AG08395 (cell line): ENCODE data around the gene ANKRD55.
A peak's percentile ranks its signal among the peaks of the same experiment; 100 is the strongest.
"Not testable (repeated sequence)": the region's sequence is repeated elsewhere in the genome, so short reads cannot be mapped to it uniquely, and the experiment has no call there.

Experiments
- DNase-seq: peaks from one replicate; pipeline ENCODE4 v3.0.0; 2012; ENCODE audit warnings: mixed read lengths, low spot score

The ANKRD55 gene

DNA sequence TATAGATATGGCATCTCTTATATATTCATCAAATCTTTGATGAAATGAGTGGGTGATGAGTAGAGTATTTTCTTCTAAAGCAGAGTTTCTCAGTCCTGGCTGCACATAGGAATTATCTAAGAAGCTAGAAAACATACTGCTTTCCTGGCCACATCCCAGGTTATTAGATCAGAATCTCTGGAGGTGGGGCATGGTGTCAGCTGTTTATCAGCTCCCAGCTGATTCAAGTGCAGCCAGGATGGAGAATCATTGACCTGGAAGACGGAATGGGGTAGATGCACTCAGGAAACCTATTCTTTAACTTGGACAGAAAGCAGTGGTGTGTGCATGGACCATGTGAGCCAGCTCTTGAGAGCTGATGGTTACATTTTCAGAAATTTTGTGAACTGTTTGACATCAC lies 130.2 kb downstream of the ANKRD55 start:
- DNase-seq: no peak

DNA sequence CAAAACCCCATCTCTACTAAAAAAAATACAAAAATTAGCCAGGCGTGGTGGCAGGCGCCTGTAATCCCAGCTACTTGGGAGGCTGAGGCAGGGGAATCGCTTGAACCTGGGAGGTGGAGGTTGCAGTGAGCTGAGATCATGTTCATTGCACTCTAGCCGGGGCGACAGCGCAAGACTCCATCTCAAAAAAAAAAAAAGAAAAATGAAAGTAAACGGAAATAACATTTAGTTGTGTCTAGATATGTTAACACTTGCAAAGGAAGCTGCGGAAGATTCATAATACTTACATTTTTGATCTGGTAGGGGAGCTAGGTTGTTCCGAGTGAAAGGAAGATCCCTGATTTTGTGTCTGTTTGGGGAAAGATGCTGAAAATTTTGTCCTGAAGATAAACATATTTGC lies 130.9 kb downstream of the ANKRD55 start:
- not testable (repeated sequence) for DNase-seq

DNA sequence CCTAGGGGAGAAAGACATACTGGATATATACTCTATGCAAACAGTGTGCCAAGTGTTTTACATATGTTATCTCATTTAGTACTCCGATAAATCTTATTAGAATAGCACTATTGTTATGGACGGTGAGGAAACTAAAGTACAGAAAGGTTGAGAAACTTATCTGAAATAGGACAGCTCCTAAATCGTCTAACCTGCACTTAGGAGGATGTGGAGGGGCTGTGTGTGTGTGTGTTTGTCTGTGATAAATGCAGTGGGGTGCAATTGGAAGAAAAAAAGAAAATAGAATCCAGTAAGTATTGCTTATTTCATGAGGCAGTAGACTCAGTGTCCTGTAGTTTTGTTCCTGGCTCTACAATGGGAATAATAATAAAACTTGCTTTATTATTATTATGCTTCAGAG lies 131.9 kb downstream of the ANKRD55 start:
- no peak for DNase-seq

DNA sequence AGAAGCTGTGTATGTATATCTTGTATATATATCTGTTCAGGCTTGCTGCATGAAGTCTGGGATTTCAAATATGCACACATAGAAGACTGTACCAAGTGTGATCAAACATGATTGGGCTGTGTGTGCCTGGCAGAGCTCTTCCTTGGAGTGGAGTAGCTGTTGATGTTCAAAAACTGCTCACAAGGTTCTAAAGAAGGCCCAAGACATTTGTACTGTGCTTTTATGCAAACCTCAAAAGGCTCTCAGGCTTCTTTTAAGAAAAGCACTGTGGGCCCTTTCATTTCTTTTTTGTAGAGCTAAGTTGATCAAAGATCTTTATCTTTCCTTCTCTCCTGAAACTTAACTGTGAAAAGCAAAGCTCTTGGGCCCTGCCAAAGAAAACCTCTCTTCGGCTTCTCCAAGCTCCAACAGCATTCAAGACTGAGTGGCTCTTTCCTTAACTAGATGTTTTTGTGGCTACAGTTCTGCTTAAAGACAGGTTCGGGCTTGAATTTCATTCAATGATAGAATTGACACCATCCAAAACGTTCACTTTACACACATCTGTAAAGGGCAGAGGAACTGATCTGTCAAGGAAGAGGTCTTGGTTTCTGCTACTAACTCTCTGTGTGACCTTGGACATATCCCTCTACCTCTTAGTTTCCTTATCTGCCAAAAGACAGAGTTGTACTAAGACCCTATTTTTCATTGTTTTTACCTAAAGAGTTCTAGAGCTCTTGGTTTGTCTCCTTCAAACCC lies 132.5 kb downstream of the ANKRD55 start:
- no peak for DNase-seq

DNA sequence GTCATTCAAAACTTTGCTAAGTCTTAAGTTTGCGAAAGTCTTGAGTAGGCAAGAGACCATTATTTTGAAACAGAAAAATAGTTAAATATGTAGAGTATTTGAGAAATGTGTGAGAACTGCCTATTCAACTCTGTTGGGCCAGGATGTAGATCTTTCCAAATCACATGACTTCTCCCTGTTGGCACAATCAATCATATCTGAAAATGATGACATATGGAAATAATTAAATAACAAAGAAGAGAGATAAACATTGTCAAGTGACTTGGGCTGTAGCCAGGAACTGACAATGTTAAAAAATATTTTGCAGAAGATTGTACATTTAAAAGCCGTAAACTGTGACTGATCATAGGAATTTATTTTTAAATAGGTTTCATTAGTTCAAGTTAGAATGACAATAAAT lies 133.8 kb downstream of the ANKRD55 start:
- DNase-seq: peak; percentile 74

DNA sequence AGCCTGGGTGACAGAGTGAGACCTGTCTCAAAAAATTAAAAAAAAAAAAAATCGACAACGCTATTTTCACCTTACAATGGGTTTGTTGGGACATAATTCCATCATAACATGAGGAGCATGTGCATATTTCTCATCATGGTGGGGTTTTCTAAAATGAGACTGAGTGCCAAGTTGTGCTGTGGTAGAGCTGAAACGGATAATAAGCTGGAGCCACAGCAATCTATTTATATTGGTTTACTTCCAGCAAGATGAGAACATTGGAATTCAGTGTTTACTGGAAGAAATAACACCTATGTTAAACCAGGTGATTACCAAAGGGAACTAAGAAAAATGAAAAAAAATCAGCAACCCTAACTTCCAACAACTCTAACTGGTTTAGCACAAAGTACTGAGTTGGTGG lies 136.1 kb downstream of the ANKRD55 start:
- no peak for DNase-seq

DNA sequence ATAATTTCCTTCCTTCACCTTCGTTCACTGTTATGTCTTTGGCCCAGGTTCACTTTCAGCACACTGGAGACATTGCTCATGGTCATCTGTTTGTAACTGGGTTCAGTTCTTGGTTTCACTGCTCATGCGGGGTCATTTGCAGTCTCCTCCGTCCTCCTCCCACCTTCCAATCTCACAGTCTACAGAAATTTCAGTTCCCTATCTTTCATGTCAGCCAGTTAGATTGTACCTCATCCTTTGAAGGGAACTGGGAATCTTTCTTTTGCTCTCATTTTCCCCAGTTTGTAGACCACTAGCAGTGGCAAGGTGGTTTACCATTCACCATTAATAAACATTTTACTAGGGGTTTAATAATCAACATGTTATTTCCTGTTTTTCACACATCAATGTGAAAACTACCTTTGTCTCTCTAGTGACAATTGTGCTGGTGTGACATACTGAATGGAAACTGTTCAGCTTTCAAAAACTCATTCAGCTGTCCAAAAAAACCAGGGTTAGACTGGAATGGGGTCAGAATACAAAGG lies 137.5 kb downstream of the ANKRD55 start:
- DNase-seq: no peak

DNA sequence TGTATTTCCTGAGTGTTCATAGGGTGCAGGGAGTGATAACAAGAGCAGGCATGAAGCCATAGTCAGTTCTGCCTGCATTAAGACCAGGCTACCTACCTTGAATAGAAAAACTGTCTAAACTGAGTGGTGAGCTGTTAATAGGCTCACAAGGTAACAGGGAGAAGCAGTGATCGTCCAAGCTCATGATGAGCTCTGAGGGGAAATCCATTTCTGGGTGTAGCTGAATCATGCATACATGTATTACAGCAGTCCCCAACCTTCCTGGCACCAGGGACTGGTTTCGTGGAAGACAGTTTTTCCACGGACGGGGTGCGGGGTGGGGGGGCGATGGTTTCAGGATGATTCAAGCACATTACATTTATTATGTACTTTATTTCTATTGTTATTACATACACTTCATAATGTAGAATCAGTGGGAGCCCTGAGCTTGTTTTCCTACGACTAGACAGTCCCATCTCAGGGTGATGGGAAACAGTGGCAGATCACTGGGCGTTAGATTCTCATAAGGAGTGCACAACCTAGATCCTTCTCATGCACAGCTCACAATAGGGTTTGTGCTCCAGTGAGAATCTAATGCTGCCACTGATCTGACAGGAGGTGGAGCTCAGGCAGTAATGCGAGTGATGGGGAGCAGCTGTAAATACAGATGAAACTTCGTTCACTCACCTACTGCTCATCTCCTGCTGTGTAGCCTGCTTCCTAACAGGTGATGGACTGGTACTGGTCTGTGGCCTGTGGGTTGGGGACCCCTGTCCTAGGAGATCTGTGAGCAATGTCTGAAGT lies 138.4 kb downstream of the ANKRD55 start:
- DNase-seq: no peak

DNA sequence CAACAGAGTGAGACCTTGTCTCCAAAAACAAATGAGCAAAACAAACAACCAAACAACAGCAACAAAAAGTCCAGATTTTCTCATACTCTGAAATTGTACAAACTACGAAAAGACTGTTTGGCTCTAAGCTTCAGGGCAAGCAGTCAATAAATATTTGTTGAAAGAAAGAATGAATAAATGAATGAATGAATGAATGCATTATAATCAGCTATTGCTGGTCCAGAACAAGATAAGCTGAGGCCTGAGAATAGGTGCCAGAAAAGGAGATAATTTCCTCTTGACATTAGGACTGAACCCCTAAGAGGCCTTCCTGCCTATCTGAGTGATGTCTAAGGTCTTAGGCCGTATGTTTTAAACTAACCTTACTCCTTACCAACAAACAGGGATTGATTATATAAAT lies 139.2 kb downstream of the ANKRD55 start:
- DNase-seq: no peak

DNA sequence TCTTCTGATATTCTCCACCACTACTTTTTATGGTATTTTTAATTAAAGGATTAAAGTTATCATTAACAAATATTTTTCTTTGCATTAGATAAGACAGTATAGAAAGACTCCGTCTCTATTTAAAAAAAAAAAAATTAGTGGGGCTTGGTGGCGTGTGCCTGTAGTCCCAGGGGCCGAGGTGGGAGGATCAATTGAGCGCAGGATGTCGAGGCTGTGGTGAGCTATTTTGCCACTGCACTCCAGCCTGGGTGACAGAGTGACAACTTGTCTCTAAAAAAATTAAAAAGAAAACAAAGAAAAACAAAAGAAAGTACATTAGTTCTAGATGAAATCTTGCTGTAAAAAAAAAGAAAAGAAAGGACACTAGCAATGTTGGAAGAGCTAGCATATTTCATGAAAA lies 141.0 kb downstream of the ANKRD55 start:
- no peak for DNase-seq

DNA sequence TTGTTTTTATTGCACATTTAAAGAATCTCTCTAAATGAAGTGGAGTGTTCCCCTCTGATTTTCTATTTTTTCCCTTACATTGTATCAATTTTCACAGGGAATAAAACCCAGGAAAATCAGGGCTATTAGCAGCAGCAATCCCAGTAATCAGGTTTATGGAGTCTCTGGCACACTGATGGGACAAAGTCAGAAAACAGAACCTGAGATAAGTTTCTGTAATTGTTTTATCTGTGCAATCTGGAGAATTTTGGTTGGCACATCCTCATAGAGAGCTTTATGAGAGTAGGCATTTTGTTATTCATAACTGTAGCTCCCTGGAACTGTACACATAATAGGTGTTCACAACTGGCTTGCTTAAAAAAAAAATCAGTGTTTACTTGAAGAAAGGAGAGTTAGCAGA lies 141.5 kb downstream of the ANKRD55 start:
- DNase-seq: no peak

DNA sequence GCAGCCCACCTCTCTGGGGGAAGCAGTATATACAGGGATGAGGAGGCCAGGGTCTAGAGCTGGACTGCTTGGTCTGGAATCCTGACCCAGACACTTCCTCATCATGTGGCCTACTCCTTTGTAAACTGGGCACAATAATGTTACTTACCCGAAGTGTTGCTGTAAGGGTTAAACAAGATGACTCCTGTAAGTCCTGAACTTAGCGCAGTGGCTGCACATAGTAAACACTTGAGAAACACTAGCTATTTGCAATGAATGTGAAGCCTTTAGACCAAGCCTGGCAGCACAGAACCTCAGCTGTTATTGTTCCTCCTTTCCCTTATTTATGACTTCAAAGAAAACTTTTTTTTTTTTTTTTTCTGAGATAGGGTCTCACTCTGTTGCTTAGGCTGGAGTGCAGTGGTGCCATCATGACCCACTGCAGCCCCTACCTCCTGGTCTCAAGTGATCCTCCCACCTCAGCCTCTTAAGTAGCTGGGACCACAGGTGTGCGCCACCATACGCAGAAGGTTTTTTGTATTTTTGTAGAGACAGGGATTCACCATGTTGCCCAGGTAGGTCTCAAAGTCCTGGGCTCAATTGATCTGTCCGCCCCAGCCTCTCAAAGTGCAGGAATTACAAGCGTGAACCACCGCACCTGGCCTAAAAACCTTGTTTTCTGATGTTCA lies 142.2 kb downstream of the ANKRD55 start:
- DNase-seq: no peak

DNA sequence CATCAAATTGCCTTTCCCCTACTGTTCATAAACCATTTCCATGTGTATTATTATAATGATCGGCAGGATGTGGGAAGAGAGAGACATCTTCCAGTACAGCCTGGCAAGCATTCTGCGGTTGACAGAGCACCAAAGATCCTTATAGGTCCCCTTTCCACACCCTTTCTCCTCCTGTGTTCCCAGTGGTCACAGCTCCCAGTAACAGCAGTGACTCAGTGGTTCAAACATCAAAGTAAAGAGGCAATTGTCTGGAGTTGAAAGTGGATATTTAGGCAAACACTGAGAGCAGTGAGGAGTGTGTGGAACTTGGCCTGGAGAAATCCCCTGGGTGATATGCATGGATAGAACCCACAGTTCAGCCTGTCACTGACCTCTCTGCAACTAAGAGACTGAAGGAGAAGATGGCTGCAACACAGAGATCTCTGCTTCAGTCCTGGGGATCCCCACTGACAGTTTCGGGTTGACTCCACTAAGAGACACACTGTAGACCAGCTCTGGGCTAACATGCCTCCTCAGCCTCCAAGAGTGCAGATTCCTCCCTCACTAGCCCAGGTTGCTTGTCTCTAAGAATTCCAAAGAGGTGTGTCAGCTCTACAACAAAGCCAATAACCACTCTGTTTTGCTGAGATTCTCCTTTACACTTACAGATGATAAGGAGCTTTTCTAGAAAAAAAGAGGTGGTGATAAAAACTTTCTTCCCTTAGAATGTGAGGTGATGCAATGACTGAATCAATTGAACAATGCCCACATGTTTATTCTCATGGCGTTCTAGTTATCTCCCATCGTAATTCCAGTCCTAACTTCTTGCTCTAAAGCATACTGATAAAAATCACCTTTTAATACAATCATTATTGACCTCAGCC lies 143.9 kb downstream of the ANKRD55 start:
- DNase-seq: peak; percentile 80

DNA sequence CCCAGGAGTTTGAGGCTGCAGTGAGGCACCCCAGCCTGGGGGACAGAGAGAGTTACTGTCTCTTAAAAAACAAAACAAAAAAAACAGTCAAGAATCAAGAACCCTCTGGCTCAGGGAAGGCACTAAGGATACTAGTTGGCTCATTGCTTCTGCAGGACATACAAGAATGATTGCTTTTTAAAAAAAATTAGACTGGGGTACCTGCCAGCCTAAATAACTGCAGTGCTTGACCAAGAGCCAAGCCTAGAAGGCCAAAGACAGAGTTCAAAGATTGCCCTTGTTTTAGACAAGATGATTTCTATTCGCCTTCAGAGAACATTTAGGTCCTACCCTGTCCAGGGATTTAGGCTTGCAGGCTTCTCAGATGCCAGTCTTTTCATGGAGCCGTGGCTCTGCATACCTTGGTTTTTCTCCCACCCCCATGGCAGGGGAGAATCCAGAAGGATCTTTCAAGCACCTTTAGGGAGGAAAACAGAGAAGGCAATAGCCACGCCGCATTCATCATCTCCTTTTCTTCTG lies 144.6 kb downstream of the ANKRD55 start:
- DNase-seq: no peak

DNA sequence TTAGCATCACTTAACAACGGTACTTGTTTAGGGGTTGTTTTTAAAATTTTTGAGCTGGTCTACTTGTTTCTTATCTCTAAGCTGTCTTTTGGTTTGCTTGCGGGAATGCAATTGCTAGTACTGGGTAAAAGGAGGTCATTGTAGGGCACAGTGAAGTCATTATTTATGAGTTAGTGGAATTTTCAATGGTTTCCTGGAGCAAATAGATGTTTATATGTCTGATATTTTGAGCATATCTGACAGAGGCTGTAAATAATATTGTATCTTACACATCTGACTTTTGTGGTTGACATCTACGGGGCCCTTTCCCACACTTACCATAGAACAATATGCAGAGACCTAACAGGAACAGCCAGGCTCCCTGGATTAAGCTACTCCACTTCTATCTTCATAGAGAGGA lies 147.9 kb downstream of the ANKRD55 start:
- no peak for DNase-seq

DNA sequence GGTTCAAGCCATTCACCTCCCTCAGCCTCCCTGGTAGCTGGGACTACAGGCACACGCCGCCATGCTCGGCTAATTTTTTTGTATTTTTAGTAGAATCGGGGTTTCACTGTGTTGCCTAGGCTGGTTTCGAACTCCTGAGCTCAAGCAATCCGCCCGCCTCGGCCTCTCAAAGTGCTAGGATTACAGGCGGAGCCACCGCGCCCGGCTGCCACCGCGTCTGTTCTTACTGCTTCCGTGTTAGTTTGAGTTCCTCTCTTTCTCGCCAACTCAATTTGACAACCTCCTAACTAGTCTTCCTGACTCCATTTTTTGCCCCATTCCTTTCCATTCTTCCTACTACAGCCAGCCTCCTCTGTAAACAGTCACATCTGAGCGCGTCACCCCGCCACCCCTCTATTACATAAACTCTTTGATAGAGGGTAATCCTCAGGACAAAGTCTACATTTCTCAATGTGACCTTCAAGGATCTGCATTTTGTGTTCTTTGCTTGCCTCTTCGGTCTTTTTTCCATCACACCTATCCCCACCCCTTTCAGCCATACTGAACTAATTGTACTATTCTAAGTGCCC lies 149.8 kb downstream of the ANKRD55 start:
- no peak for DNase-seq

DNA sequence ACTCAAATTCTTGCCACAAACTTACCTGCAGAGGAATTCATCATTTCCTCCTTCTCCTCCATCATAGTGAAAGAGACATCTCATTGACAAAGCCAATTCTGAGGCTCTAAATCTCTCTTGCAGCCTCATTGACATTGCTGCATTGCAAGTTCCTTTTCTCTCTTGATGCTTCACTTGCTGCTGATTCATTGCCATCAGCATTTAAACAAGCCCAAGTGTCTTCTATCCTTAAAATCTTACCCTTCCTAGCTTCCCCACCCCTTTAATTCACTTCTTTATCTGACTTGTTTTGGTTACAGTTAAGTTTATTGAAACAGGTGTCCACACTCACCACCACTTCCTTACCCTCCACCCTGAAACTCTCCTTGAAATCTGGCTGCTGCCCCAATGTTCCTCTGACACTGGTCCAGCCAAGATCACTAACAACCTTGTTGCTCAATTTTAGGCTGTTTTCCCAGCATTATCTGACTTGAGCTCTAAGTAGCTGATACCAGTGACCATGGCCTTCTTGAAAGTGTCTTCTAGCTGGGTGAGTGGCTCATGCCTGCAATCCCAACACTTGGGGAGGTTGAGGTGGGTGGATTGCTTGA lies 152.0 kb downstream of the ANKRD55 start:
- not testable (repeated sequence) for DNase-seq

DNA sequence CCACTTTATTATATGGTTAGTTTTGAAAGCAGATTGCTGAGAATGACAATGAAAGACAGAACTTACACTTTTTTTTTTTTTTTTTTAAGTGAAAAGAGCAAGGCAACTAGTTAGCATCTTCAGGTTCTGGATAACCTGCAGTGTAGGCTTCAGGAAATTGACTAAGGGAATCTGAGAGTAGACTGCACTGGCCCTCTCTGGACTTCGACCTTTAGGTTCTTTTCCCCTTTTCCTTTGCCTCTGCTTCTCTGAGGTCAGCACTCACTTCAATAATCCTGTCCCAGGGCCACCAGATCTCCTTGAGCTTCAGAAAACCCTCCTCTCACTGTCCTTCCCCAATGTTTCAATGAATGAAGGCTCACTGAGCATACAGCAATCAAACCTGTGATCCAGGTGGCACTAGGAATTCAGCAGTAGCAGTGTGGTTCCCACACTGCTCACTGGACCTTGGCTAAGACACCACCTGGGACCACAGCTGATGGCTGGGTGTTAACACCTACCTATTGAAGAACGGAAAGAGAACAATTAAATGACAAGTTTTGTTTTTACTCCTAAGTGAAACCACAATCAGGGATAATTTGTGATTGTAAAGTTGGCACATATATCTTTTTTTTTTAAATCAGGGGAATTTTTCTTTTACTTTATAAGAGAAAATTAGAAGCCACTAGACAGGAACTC lies 152.6 kb downstream of the ANKRD55 start:
- no peak for DNase-seq

DNA sequence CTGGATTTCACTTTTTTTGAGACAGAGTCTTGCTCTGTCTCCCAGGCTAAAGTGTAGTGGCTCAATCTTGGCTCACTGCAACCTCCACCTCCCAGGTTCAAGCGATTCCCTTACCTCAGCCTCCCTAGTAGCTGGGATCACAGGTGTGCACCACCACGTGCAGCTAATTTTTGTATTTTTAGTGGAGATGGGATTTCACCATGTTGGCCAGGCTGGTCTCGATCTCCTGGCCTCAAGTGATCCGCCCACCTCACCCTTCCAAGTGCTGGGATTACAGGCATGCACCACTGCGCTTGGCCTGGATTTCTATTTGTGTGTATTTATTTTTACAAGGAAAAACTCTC lies 154.0 kb downstream of the ANKRD55 start:
- not testable (repeated sequence) for DNase-seq
